22Rv1 (cell line): ENCODE data around the gene SNX4.

Experiments used
- ZFX ChIP-seq: fragments of 450-650 bp; IDR thresholded peaks from 2 replicates; pipeline ENCODE4 v1.6.1; 2017; ENCODE audit warnings: antibody characterized with exemption, borderline replicate concordance
- TF ChIP-seq, protein P1 (sequence below): fragments of 450-650 bp; IDR thresholded peaks from 2 replicates; pipeline ENCODE4 v1.5.1; 2017; ENCODE audit warnings: mild to moderate bottlenecking

DNA sequence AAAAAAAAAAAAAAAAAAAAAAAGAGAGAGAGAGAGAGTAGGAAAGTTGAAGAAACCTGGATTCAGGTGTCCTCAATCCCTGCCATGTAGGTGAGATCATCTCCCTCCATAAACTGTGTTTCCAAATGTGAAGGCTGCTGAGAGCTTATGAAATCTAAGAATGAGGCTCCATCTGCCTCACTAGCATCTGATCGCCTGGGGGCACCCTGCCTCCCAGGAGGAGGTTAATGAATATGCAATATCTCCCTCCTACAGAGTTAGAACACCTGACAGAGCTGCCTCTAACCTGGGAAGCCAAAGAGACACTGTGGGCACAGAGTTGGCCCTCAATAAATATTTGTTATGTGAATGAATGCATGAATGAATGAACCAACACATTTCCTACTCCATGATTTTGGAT is 121.0 kb downstream of the SNX4 start:
- TF ChIP-seq, protein P1, sequence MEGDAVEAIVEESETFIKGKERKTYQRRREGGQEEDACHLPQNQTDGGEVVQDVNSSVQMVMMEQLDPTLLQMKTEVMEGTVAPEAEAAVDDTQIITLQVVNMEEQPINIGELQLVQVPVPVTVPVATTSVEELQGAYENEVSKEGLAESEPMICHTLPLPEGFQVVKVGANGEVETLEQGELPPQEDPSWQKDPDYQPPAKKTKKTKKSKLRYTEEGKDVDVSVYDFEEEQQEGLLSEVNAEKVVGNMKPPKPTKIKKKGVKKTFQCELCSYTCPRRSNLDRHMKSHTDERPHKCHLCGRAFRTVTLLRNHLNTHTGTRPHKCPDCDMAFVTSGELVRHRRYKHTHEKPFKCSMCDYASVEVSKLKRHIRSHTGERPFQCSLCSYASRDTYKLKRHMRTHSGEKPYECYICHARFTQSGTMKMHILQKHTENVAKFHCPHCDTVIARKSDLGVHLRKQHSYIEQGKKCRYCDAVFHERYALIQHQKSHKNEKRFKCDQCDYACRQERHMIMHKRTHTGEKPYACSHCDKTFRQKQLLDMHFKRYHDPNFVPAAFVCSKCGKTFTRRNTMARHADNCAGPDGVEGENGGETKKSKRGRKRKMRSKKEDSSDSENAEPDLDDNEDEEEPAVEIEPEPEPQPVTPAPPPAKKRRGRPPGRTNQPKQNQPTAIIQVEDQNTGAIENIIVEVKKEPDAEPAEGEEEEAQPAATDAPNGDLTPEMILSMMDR: no peak
- no peak for TF ChIP-seq ZFX
